HFFc6 (cell line): ENCODE data around the gene MRTFA. TPM values are rescaled to one million over a fixed set of nuclear protein-coding genes. Genes with fewer than 3 reads are reported as not detected.
"Not testable (repeated sequence)": the region's sequence is repeated elsewhere in the genome, so short reads cannot be mapped to it uniquely, and the experiment has no call there.

Experiments used
- DNase-seq: peaks from one replicate; pipeline ENCODE4 v3.0.0-alpha.2; 2018
- H3K27ac Mint-ChIP-seq: 2 replicates; pipeline ENCODE4 v1.8.0; 2020; ENCODE audit warnings: mild to moderate bottlenecking, mixed read lengths
- H3K27me3 Mint-ChIP-seq: 2 replicates; pipeline ENCODE4 v1.8.0; 2021; ENCODE audit warnings: mild to moderate bottlenecking, moderate library complexity, mixed read lengths; ENCODE audit not compliant: insufficient read depth
- H3K36me3 Mint-ChIP-seq: 2 replicates; pipeline ENCODE4 v1.8.0; 2021; ENCODE audit warnings: low read depth, mixed read lengths
- H3K4me1 Mint-ChIP-seq: 2 replicates; pipeline ENCODE4 v1.8.0; 2020; ENCODE audit warnings: low read depth, mixed read lengths
- H3K4me3 Mint-ChIP-seq: 2 replicates; pipeline ENCODE4 v1.8.0; 2020; ENCODE audit warnings: mild to moderate bottlenecking, moderate library complexity, mixed read lengths
- H3K9me3 Mint-ChIP-seq: 2 replicates; pipeline ENCODE4 v1.8.0; 2020; ENCODE audit warnings: mild to moderate bottlenecking, mixed read lengths
- total RNA-seq, 6 experiments: library from RNA; stranded (reverse); fragmentation: NEBNext Ultra II Directional; extraction: Animal tissue kit (Norgen Biotek cat#: 25700); gene quantifications; 2 replicates in 1 of 6; 3 replicates in 5 of 6; pipeline ENCODE4 v1.2.3, GENCODE V29; 2021
- TF ChIP-seq, protein P1 (sequence below): fragments of 200-600 bp; sonication (generic); IDR thresholded peaks from 2 replicates; pipeline ENCODE4 v1.5.0; 2021; ENCODE audit warnings: antibody characterized with exemption, mild to moderate bottlenecking

Gene MRTFA
- total RNA-seq, 6 experiments from 2014 or later = 36.4 to 48.7 (median 42.2) TPM

DNA sequence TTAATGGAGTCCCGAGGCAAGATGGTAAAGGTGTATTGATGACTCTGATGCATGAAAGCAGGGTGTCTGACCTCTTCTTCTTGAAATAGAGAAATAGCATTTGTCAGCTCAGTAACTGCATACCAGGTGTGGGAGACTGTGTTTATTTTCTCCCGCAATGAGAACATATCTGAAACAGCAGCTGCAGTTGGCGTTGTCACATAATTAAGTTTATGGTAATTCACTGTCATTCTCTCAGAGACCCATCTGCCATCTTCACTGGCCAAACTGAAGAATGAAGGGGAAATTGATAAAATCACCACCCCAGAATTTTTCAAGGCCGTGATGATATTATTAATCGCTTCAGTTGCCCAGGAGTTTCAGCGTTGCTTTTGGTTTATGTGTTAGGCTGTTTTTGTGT is 22.6 kb upstream of the MRTFA start:
- no peak overlapping the region for H3K4me3 Mint-ChIP-seq
- no peak for DNase-seq
- TF ChIP-seq, protein P1, sequence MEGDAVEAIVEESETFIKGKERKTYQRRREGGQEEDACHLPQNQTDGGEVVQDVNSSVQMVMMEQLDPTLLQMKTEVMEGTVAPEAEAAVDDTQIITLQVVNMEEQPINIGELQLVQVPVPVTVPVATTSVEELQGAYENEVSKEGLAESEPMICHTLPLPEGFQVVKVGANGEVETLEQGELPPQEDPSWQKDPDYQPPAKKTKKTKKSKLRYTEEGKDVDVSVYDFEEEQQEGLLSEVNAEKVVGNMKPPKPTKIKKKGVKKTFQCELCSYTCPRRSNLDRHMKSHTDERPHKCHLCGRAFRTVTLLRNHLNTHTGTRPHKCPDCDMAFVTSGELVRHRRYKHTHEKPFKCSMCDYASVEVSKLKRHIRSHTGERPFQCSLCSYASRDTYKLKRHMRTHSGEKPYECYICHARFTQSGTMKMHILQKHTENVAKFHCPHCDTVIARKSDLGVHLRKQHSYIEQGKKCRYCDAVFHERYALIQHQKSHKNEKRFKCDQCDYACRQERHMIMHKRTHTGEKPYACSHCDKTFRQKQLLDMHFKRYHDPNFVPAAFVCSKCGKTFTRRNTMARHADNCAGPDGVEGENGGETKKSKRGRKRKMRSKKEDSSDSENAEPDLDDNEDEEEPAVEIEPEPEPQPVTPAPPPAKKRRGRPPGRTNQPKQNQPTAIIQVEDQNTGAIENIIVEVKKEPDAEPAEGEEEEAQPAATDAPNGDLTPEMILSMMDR = no peak
- H3K36me3 Mint-ChIP-seq = no peaks in the 10 kb centered on the region
- no peaks in the 10 kb centered on the region for H3K9me3 Mint-ChIP-seq
- H3K27ac Mint-ChIP-seq = no peak overlapping the region
- H3K4me1 Mint-ChIP-seq = peaks cover 11% of the 10 kb centered on the region
- no peaks in the 10 kb centered on the region; the same call in 1 of the 2 replicates for H3K27me3 Mint-ChIP-seq

- peaks cover 32% of the 10 kb centered on the region for H3K4me1 Mint-ChIP-seq
- H3K9me3 Mint-ChIP-seq, H3K27me3 Mint-ChIP-seq, H3K4me3 Mint-ChIP-seq, DNase-seq, H3K36me3 Mint-ChIP-seq, H3K27ac Mint-ChIP-seq: not testable (repeated sequence)
Measured at GRCh38 chr22:40656651-40657050, 20.1 kb upstream of the MRTFA start.

DNA sequence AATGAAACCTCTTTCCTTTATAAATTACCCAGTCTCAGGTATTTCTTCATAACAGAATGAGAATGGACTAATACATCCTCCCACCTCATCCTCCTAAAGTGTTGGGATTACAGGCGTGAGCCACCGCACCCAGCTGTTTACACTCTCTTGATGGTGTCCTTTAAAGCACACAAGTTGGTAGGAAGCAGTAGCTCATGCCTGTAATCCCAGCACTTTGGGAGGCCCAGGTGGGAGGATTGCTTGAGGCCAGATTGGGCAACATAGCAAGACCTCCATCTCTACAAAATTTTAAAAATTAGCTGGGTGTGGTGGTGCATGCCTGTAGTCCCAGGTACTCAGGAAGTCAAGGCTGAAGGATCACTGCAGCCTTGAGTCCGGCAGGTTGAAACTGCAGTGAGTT is 19.4 kb upstream of the MRTFA start:
- H3K4me1 Mint-ChIP-seq = peaks cover 39% of the 10 kb centered on the region
- not testable (repeated sequence) for H3K4me3 Mint-ChIP-seq, H3K36me3 Mint-ChIP-seq, H3K9me3 Mint-ChIP-seq, DNase-seq, H3K27me3 Mint-ChIP-seq, H3K27ac Mint-ChIP-seq

GRCh38 chr22:40654522-40655167 is 18.1 kb upstream of the MRTFA start:
- Mint-ChIP-seq H3K27ac (peak overlapping the region; percentile 81), H3K9me3 (no peaks in the 10 kb centered on the region), H3K36me3 (no peaks in the 10 kb centered on the region), H3K4me1 (peaks cover 42% of the 10 kb centered on the region), H3K4me3 (peak overlapping the region; percentile 42), H3K27me3 (peaks cover 1% of the 10 kb centered on the region)
- TF ChIP-seq, protein P1 = peak; percentile 41; the same call in 1 of the 2 replicates
- DNase-seq = peak; percentile 69

DNA sequence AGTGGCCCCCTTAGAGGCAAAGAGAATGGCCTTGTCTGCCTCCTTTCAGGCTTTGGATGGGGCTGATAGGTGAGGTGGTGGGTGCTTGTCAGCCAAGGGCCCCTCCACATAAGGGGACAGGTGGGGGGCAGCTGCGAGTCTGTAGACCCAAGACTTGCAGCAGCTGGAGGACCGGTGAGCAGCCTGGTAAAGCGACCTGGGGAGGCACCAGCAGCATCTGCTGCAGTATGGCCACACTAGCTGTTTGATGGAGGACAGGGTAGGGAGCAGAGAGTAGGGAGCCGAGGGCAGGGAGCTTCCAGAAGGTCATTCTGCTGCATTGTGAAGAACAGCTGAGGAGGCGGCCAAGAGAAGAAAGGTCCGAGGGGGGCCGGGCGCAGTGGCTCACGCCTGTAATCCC is 16.8 kb upstream of the MRTFA start:
- Mint-ChIP-seq H3K9me3 (no peaks in the 10 kb centered on the region), H3K27me3 (peaks cover 1% of the 10 kb centered on the region), H3K4me3 (no peak overlapping the region), H3K36me3 (no peaks in the 10 kb centered on the region), H3K27ac (peak overlapping the region; percentile 63), H3K4me1 (peaks cover 42% of the 10 kb centered on the region)
- no peak for DNase-seq
- TF ChIP-seq, protein P1 = no peak

GRCh38 chr22:40651563-40652501 is 15.3 kb upstream of the MRTFA start:
- TF ChIP-seq, protein P1 = no peak; the same call in 1 of the 2 replicates
- Mint-ChIP-seq H3K36me3 (no peaks in the 10 kb centered on the region), H3K9me3 (no peaks in the 10 kb centered on the region), H3K27me3 (peaks cover 1% of the 10 kb centered on the region), H3K27ac (peak overlapping the region; percentile 99), H3K4me3 (peak overlapping the region; percentile 92), H3K4me1 (peaks cover 42% of the 10 kb centered on the region)
- peak; percentile 99 for DNase-seq
